ENCODE measurements around the gene PSMB5.

GRCh38 chr14:23009483-23009938 is 25.2 kb downstream of the PSMB5 start:
- TF ChIP-seq MLX (CRISPR knock-in tag; IDR thresholded peaks at IDR 0.05) (no peak), CTCF (IDR thresholded peaks at IDR 0.05) (no peak), ATF2 (CRISPR knock-in tag; IDR thresholded peaks at IDR 0.05; ENCODE audit: borderline replicate concordance, low read depth) (no peak), TEAD4 (CRISPR knock-in tag; IDR thresholded peaks at IDR 0.05) (no peak), SP1 (CRISPR knock-in tag; conservative IDR thresholded peaks at IDR 0.05) (no peak; the same call in 1 of the 2 replicates), SMAD4 (CRISPR knock-in tag; IDR thresholded peaks at IDR 0.05) (no peak), MAX (CRISPR knock-in tag; IDR thresholded peaks at IDR 0.05) (no peak), ZNF138 (CRISPR knock-in tag; conservative IDR thresholded peaks at IDR 0.05) (no peak)
